ENCODE data around the gene NAA35. TPM values are rescaled to one million over a fixed set of nuclear protein-coding genes. Genes with fewer than 3 reads are reported as not detected.

NAA35 gene
- total and polyA plus RNA-seq, 9 of the 15 experiments (the other 6 are each of a cell fraction or from before 2014, with no cell fraction given) = 17.7 to 43.9 (median 29.0) TPM

GRCh38 chr9:85995599-85995998 is 54.7 kb downstream of the NAA35 start:
- H3K4me2 ChIP-seq (ENCODE audit: insufficient read depth, low read length) = no peak overlapping the region
- H3K27me3 ChIP-seq (ENCODE audit: control insufficient read depth in 2 of 2, insufficient read depth in 2 of 2, low read length in 2 of 2) = no peaks in the 10 kb centered on the region
- intact Hi-C loops (cut with micrococcal nuclease) = no loop called here
- H3K27ac ChIP-seq (ENCODE audit: extremely low read depth, low read depth, low read length) = no peak overlapping the region
- H3K79me2 ChIP-seq (ENCODE audit: control insufficient read depth, insufficient read depth, low read length) = no peaks in the 10 kb centered on the region; the same call in 2 of the 3 replicates
- WGBS (ENCODE audit: insufficient coverage, low coverage, missing lambda C conversion rate) = 100% methylated on average over 1 of the region's 1 CpG
- no peaks in the 10 kb centered on the region for H3K9me1 ChIP-seq (ENCODE audit: control insufficient read depth, insufficient read depth, low read length)
- no peaks in the 10 kb centered on the region for H3K9me3 ChIP-seq (replicated peaks; ENCODE audit: control insufficient read depth, insufficient read depth, low read depth, low read length)
- H3K36me3 ChIP-seq (ENCODE audit: control insufficient read depth, insufficient read depth, low read length) = peaks cover 51% of the 10 kb centered on the region
- no peaks in the 10 kb centered on the region for H4K20me1 ChIP-seq (replicated peaks; ENCODE audit: control insufficient read depth, insufficient read depth, low read length)
- POLR2A ChIA-PET = no interaction called here
- CTCF ChIA-PET (ENCODE audit: low intra/inter-chr PET ratio) = no interaction called here
- no TSS peak for BruUV-seq (replicated peaks)
- no peak for ATAC-seq
- H2AFZ ChIP-seq (ENCODE audit: low read depth, low read length) = no peak overlapping the region
- in situ Hi-C loops (cut with MboI) = no loop called here
- FAIRE-seq = no peak
- H3K4me3 ChIP-seq = no peak overlapping the region
- no peak overlapping the region for H3K9ac ChIP-seq (ENCODE audit: insufficient read depth in 1 of 2, low read depth in 2 of 2, low read length in 2 of 2)
- no peaks in the 10 kb centered on the region for H3K4me1 ChIP-seq (replicated peaks in 1 of 2; ENCODE audit: control insufficient read depth in 2 of 2, insufficient read depth in 2 of 2, low read length in 2 of 2)
- TF ChIP-seq DLX4 (CRISPR knock-in tag; IDR thresholded peaks at IDR 0.05) = no peak
- no peak for TF ChIP-seq SAFB (IDR thresholded peaks at IDR 0.05; ENCODE audit: borderline replicate concordance, low read depth, low read length)
- 0 out of 2 replicates have a peak, but pooled peaks have one; percentile 14 for TF ChIP-seq SPI1 (IDR thresholded peaks at IDR 0.05; ENCODE audit: borderline replicate concordance, low read depth, low read length)
- DNase-seq (ENCODE audit: extremely low read depth in 1 of 4, low spot score in 3 of 4) = no peak

DNA sequence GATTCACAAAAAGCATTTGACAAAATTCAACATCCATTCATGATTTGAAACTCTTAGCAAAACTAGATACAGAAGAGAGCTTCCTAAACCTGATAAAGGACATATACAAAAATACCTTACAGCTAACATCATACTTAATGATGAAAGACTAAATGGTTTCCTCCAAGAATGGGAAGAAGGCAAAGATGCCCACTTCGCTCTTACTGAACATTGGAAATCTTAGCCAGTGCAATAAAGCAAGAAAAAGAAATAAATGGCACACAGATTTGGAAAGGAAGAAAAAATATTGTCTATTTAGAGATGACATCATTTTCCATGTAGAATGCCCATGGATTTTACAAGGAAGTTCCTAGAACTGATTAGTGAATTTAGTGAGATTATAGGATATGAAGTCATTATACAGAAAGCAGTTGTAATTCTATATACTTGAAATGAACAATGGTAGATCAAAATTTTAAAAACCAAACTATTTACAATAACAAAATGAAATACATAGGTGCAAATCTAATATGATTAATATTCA is 64.4 kb downstream of the NAA35 start:
- Histone ChIP-seq H3K27ac (ENCODE audit: extremely low read depth, low read depth, low read length) (no peak overlapping the region), H3K4me3 (no peak overlapping the region), H3K9me3 (replicated peaks; ENCODE audit: control insufficient read depth, insufficient read depth, low read depth, low read length) (peaks cover 4% of the 10 kb centered on the region; the same call in 1 of the 2 replicates), H3K9me1 (ENCODE audit: control insufficient read depth, insufficient read depth, low read length) (no peaks in the 10 kb centered on the region), H3K27me3 (ENCODE audit: control insufficient read depth in 2 of 2, insufficient read depth in 2 of 2, low read length in 2 of 2) (no peaks in the 10 kb centered on the region), H2AFZ (ENCODE audit: low read depth, low read length) (no peak overlapping the region), H4K20me1 (replicated peaks; ENCODE audit: control insufficient read depth, insufficient read depth, low read length) (no peaks in the 10 kb centered on the region), H3K4me2 (ENCODE audit: insufficient read depth, low read length) (no peak overlapping the region), H3K36me3 (ENCODE audit: control insufficient read depth, insufficient read depth, low read length) (peaks cover 61% of the 10 kb centered on the region; the same call in 1 of the 3 replicates), H3K4me1 (replicated peaks in 1 of 2; ENCODE audit: control insufficient read depth in 2 of 2, insufficient read depth in 2 of 2, low read length in 2 of 2) (no peaks in the 10 kb centered on the region), H3K79me2 (ENCODE audit: control insufficient read depth, insufficient read depth, low read length) (no peaks in the 10 kb centered on the region), H3K9ac (ENCODE audit: insufficient read depth in 1 of 2, low read depth in 2 of 2, low read length in 2 of 2) (no peak overlapping the region)
- in situ Hi-C loops (cut with MboI) = no loop called here
- CTCF ChIA-PET (ENCODE audit: low intra/inter-chr PET ratio) = no interaction called here
- POLR2A ChIA-PET = interaction anchor here (0.7 kb wide), 1 partner anchor 22 kb away, joined by 3 read pairs; no protein-coding TSS in a partner anchor
- FAIRE-seq (no peak), DNase-seq (ENCODE audit: extremely low read depth in 1 of 4, low spot score in 3 of 4) (no peak), ATAC-seq (no peak)
- 100% methylated on average over 1 of the region's 1 CpG for WGBS (ENCODE audit: insufficient coverage, low coverage, missing lambda C conversion rate)
- intact Hi-C loops (cut with micrococcal nuclease) = no loop called here
- BruUV-seq (replicated peaks) = no TSS peak
- TF ChIP-seq DMBX1 (CRISPR knock-in tag; IDR thresholded peaks at IDR 0.05; ENCODE audit: borderline replicate concordance) (no peak), FOS (IDR thresholded peaks at IDR 0.05; ENCODE audit: extremely low read depth, insufficient read length) (no peak), SLC30A9 (CRISPR knock-in tag; IDR thresholded peaks at IDR 0.05) (no peak), RBM25 (IDR thresholded peaks at IDR 0.05; ENCODE audit: low read depth, low read length, severe bottlenecking) (no peak), NFE2L1 (tag; IDR thresholded peaks at IDR 0.05; ENCODE audit: borderline replicate concordance, low read depth) (no peak), ZNF165 (CRISPR knock-in tag; IDR thresholded peaks at IDR 0.05; ENCODE audit: borderline replicate concordance) (no peak)
- TF ChIP-seq, protein P1, sequence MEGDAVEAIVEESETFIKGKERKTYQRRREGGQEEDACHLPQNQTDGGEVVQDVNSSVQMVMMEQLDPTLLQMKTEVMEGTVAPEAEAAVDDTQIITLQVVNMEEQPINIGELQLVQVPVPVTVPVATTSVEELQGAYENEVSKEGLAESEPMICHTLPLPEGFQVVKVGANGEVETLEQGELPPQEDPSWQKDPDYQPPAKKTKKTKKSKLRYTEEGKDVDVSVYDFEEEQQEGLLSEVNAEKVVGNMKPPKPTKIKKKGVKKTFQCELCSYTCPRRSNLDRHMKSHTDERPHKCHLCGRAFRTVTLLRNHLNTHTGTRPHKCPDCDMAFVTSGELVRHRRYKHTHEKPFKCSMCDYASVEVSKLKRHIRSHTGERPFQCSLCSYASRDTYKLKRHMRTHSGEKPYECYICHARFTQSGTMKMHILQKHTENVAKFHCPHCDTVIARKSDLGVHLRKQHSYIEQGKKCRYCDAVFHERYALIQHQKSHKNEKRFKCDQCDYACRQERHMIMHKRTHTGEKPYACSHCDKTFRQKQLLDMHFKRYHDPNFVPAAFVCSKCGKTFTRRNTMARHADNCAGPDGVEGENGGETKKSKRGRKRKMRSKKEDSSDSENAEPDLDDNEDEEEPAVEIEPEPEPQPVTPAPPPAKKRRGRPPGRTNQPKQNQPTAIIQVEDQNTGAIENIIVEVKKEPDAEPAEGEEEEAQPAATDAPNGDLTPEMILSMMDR (IDR thresholded peaks at IDR 0.05 in 2 of 3, conservative IDR thresholded peaks at IDR 0.05 in 1 of 3; ENCODE audit: insufficient read depth in 2 of 3, low read depth in 1 of 3, low read length in 3 of 3) = no peak
- TF ChIP-seq, protein P2, sequence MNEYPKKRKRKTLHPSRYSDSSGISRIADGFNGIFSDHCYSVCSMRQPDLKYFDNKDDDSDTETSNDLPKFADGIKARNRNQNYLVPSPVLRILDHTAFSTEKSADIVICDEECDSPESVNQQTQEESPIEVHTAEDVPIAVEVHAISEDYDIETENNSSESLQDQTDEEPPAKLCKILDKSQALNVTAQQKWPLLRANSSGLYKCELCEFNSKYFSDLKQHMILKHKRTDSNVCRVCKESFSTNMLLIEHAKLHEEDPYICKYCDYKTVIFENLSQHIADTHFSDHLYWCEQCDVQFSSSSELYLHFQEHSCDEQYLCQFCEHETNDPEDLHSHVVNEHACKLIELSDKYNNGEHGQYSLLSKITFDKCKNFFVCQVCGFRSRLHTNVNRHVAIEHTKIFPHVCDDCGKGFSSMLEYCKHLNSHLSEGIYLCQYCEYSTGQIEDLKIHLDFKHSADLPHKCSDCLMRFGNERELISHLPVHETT (CRISPR knock-in tag; conservative IDR thresholded peaks at IDR 0.05 in 1 of 2, IDR thresholded peaks at IDR 0.05 in 1 of 2) = no peak
